ENCODE measurements around the gene NCMAP.
A peak's percentile ranks its signal among the peaks of the same experiment; 100 is the strongest.

Gene NCMAP

DNA sequence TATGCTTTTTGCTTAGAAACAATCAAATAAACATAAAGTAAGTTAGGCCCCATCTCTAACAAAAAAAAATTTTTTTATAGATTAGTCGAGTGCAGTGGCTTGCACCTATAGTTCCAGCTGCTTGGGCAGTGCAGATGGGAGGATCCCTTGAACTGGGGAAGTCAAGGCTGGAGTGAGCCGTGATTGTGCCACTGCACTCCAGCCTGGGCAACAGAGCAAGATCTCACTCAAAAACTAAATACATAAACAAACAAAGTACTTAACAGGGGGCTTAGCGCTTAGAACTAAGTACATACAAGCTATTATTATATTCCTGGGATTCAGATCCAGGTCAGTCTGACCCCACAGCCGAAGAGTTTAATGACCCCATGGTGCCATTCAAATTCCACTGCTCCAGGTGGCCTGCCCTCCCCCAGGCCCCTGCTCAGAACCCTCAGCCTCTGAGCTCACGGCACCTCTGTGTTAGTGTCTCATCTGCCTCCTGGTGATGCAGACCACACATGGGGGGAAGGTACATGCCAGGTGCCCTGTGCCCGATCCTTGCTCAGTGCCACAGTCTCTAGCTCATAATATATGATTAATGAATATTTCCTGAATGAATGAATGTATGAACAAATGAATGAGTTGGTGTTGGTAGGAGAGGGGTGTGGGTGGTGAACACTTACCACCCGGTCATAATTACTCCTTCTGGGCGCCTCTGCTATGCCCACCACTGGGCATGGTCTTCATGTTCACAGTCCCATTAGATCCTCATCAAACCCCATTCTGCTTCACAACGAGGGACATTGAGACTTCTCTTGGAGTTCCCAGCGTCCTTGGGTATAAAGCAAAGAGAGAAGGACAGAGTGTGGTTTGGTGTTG is 14.6 kb downstream of the NCMAP start:
- no peak for DNase-seq (ENCODE audit: low spot score)

DNA sequence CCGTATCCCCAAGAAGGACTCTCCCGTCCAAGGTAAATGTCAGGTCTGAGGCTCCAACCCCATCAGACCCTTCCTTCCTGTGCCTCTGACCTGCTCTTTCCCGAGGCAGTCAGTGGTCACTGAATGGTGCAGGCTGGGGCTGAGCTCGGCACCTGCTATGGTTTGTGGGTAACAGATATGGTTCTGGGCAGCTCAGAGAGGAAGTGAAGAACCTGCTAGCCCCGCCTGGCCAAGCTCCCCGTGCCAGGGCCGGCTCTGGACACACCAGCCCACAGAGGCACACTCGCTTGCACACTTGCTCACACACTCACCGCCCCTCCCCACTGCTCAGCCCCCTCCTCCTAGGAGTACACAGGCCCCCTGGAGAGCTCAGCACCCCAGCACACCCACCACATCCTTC is 16.4 kb downstream of the NCMAP start:
- DNase-seq (ENCODE audit: low spot score): no peak

DNA sequence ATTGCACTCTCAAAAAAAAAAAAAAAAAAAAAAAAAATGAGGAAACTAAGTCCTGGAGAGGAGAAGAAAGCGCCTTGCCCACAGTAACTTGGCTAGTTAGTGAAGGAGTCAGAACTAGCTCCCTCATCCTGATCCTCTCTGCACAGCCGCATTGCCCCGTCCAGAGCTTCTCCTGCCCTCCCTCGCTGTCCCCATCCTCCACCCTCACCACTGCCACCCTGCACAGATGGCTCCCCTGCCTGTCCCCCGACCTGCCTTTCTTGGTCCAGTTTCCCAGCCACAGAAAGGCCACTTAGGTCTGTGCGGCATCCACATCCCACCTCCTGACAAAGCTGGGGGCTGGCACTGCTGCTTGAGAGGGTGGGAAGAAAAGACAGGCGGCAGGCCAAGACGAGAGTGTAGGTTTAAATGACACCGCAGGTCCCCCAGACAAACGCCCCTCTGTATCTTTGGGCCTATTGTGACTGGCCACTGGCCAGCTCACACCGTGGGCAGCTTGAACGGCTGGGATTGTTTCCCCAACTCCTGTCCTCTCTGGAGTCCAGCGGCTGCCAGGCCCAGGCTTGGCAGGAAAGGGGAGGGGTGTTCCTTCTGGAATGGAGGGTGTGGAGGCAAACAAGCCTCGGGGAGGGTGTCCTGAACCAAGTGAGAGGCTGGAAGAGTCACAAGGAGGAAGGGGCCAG is 20.2 kb downstream of the NCMAP start:
- DNase-seq (ENCODE audit: low spot score): no peak

DNA sequence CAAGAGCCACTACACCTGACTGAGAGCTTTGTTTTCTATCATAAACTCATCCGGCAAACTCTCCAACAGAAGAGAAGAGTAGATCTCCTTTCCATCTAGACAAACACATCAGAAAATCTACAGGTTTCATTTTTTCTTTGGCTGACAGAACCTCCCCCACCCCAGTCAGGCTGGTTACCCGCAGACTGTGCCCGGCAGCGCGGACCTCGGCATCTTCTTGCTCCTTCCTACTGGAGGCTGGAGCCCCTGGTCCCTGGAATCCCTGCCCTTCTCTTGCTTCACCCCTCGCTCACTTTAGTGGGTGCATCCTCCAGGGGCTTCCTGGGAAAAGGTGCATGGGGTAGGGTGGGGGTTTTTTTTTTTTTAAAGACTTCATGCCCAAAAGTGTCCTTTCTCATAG is 23.0 kb downstream of the NCMAP start:
- no peak for DNase-seq (ENCODE audit: low spot score)

DNA sequence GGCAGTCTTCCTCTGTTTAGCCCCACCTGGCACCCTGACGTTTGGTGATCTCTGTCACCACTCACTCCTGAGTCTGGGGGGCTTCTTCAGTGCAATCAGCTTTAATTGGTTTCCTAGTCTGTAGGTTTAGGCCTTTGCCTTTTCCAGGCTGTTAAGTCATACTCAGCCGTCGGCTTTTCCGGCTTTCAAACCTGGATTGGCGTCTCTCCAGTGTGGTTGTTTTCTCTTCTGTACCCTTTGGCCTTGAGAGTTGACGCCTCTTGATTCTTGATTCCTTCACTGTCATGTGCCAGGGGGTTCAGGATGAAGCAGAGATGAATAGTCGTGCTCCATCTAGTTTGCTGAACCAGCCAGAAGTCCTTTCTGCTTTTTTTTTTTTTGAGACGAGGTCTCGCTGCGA is 24.9 kb downstream of the NCMAP start:
- no peak for DNase-seq (ENCODE audit: low spot score)

DNA sequence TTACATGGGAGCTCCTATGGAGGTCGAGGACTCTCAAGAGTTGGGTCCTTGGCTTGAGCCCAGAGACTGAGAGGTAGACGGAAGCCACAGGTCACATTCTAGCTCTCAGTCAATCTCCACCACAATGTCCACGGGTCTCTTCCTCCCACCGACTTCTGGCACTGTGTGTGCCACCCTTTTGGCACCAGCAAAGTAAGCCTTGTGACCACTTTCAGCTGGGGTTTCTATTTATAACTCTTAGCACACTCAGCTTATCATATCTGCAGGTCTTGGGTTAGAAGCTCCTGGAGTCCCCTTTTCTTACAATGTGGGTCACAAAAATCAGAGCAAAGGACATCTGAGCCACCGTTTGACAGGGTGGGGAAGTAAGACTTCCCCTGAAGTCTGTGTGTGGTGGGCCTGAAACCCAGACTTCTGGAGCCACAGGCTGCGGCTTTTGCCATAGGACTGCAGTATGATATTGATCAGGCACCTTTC is 28.3 kb downstream of the NCMAP start:
- DNase-seq (ENCODE audit: low spot score): no peak

DNA sequence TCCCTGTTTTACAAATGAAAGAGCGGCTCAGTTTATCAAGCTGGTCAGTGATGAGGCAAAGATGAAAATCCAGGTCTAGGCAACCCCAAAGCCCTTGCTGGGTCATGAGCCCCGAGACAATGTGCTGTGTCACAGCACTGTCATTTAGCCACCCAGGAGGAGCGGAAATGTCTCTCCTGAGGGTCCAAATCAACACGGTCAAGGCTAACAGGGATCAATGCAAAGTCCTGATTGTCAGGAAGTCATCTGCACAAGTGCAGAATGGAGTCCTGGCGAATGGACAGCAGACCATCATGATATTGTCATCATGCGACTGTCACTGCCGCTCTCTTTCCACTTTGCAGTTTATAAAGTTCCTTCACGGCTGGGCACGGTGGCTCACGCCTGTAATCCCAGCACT is 30.2 kb downstream of the NCMAP start:
- no peak for DNase-seq (ENCODE audit: low spot score)

DNA sequence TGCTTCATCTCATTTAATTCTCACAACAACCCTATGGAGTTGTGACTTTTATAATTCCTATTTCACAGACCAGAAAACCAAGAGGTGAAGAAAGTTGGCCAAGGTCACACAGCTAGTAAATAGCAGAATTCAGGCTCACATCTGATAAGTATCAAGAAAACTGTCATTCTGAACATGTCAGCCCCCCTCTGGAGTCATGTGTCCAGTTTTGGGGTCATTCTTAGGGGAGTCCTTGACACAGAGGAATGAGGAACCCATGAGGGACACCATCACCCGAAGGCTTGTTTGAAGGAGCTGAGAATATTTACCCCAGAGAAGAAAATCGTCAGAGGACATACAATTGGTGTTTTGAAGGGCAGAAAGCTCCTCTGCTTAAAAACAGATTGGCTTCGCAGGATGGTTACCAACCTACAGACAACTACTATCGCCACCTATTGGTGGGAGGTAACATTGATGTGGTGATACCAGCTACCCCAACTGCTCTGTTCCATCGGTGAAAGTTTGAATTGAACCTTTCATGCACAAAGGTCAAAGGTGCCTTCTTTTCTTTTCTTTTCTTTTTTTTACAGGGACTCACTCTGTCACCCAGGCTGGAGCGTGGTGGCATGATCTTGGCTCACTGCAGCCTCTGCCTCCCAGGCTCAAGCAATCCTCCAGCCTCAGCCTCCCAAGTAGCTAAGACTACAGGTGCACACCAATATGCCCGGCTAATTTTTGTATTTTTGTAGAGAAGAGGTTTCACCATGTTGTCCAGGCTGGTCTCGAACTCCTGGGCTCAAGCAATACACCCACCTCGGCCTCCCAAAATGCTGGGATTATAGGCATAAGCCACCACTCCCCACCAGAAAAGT is 31.3 kb downstream of the NCMAP start:
- peak; percentile 84 for DNase-seq (ENCODE audit: low spot score)

DNA sequence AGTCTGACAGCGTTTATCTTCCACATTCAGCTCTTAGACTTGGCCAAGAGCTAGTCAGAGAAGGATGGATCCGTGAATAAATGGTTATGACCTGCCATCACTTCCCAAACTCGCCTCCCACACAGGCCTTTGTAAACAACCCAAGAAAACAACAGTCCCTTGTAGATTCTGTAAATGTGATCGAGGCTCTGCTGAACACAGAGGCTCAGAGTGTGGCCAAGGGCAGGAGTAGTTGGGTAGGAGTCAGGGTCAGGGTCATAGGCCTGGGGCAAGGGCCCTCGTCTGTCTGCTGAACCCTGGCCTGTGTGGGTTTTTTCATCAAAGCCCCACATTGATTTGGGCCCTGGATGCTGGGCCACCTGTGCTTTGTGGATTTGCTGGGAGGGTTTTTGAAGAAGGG is 32.7 kb downstream of the NCMAP start:
- DNase-seq (ENCODE audit: low spot score): no peak

DNA sequence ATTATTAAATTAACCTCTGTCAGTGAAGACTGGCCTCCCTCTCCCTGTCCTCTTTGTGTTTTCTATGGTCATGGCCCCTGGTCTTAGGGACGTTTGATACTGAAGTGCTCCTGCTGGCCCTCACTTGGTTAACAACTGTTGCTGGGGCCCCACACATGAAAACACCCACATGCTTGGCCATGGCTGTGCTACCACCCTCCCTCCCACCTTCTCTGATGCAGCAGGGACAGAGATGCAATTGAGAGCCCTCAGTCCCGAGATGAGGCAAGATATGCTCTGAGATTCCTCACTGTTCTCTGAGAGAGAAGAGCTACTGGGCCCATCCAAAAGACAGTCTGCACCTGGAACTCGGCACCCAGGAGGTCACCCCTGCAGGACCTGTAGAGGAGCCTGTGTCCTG is 33.3 kb downstream of the NCMAP start:
- DNase-seq (ENCODE audit: low spot score): no peak

DNA sequence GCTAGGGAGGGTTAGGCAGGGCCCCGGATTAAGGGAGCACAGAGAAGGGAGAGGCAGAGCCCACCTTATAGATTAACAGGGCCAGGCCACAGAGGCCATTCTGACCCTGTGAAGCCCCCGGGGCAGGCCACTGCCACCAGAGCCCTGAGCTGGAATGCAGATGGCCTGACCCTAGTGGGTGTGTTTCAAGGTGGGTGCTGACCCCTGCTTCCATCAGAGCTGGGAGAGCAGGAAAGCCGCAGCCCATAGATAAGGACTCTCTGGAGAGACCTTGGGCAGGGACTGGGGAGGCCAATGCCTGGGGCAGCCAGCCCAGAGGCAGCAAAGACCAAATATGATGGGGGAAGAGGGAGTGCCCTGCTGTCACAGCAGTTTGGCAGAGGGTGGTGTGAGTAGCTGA is 35.9 kb downstream of the NCMAP start:
- DNase-seq (ENCODE audit: low spot score): no peak

DNA sequence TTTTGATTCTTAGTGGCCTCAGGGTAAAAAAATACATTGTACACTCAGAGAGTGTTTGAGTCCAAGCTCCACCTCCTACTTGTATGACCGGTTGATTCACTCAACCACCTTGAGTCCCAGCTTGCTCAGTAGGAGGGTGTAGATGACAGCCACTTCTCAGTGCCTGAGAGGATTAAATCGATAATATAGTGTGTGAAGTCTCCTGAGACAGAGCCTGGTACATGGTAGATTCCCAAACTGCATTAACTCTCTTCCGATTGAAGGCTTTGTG is 38.4 kb downstream of the NCMAP start:
- no peak for DNase-seq (ENCODE audit: low spot score)

DNA sequence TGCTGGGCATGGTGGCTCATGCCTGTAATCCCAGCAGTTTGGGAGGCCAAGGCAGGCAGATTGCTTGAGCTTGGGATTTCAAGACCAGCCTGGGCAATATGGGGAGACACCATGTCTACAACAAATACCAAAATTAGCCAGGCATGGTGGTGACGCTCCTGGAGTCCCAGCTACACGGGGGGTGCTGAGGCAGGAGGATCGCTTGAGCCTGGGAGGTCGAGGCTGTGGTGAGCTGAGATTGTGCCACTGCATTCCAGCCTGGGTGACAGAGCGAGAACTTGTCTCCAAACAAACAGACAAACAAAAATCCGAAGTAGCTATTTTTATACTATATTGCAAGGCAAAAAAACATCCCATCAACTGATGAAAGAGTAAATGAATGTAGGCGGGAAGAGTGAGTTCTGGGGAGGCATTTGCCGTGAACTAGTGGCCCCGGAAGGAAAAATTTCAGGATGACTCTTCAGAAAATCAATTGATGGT is 40.6 kb downstream of the NCMAP start:
- no peak for DNase-seq (ENCODE audit: low spot score)

DNA sequence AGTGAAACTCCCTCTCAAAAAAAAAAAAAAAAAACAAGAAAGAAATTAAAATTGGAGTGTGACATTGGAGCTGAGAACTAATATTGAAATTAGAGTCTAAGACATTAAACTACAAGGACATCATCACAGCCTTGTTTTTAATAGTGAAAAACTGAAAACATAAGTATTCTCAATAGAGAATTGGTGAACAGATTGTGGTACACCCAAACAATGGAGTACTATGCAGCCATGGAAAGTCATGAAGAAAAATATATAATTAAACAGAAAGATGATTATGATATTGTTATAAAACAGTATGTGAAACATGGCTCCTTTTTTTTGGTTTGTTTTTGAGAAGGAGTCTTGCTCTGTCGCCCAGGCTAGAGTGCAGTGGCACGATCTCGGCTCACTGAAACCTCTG is 43.4 kb downstream of the NCMAP start:
- no peak for DNase-seq (ENCODE audit: low spot score)

DNA sequence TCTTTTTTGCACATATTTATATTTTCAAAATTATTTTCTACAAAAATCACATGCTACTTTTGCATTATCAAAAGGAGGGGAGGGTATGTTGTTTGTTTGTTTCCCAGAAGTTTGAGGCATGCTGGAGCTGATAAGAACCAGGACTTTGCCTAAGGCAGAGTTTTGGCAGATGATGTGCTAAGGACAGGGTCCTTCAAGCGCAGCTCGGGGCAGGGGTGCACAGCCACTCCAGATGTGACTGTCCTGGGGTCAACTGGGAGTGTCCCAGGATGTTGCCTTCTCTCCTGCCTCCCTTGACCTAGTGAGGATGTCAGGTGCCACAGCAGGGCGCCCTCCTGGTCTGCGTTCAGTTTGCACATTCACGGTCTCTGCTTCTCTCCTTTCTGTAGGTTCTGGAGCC is 44.7 kb downstream of the NCMAP start:
- DNase-seq (ENCODE audit: low spot score): no peak

DNA sequence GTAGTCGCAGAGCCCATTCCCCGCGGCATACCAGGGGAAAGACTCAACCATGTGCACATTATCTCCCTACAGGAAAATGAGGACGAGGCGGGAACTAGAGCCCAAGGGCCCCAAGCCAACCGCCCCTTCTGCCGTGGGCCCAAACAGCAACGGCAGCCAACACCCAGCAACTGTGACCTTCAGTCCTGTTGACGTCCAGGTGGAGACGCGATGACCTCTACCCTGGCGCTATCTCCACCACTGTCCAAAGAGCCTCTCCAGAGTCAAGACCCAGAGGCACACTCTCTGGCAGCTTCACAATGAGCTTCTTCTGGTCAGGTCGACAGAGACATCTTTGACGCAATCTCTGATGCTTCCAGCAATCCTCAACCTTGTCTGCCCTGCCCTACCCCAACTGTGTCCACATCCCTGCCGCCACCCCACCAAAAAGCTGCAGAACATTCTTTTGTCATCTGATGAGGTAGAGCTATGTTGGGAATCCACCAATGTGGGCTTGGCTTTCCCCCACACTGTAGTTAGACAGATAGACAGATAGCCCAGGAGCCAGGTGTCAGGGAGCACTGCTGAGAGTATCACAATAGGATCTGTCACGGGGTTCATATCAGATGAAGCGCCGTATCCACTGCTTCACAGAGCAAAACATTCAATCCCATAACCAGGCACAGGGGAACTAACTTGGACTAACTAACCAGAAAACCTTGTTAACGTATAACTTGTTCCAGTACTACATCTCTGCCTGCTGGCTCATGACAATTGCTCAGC is 49.8 kb downstream of the NCMAP start:
- no peak for DNase-seq (ENCODE audit: low spot score)

DNA sequence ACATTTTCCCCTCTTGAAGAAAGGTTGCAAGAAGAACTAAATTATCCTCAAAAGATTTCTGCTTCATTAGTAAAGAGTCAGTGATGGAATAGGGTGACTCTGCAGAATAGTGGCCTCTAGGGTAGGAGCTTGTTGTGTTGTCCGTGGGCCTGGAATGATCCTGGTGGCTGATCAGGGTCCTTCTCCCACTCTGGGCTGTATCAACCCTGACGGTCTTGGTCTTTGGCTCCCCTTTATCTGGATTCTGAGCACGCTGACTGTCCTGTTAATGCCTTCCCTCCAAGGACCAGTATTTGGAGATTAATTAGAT is 50.4 kb downstream of the NCMAP start:
- no peak for DNase-seq (ENCODE audit: low spot score)

DNA sequence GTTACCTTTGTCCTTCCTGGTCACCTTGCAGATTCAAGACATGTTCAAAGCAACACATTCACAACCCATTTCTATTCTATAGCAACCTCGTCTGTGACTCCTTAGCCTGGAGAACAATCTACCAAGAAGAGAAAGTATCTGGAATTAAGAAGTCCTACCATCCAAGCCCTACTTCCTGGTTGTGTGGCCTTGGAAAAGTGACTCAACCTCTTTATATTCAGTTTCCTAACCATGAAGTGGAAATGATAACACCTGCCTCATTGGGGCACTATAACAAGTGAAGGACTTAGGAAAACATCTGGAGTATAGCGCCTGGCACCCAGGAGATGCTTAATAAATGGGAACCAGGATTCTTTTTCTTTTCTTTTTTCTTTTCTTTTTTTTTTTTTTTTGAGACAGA is 50.7 kb downstream of the NCMAP start:
- DNase-seq (ENCODE audit: low spot score): no peak

DNA sequence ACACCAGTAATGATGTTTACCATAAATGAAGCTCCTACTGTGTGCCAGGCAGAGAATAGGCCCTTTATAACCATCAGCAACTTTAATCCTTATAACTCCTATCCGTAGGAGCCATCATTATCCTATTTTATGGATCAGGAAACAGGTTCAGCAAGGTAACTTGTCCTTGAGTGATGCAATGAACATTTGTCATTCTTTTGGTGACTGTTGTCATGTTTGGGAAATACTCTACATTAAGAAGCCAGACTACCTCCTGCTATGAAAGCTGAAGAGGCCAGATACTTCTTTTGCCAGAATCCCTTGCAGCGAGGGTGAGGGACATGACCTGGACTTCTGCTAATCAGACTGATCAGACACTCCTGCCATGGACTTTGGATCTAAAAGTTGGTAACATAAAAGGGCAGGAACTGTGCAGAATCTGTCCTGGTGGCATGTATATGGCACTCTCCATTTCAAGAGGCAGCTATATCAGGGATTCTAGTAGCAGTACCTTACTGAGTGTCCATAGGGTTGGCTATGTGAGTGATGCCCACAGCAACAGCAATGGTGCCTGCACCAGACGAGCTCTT is 54.1 kb downstream of the NCMAP start:
- DNase-seq (ENCODE audit: low spot score): no peak

DNA sequence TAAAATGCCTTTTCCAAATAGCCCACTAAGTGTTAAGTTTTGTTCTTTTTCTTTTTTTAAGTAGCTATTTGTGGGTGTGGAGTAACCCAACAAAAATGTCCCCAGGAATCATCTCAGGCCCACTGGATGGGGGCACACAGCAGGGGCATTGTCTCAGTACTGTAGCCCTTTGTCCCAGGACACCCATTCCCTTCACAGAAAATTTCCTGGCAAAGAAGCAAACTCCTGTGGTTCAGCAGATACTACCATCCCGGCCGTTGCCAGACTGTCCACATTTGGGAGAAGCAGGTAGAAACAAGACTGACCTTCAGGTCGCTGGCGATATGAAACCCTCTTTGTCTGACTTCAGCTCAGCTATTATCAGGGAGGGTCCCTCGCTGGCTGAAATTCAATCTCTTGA is 63.5 kb downstream of the NCMAP start:
- DNase-seq (ENCODE audit: low spot score): no peak

DNA sequence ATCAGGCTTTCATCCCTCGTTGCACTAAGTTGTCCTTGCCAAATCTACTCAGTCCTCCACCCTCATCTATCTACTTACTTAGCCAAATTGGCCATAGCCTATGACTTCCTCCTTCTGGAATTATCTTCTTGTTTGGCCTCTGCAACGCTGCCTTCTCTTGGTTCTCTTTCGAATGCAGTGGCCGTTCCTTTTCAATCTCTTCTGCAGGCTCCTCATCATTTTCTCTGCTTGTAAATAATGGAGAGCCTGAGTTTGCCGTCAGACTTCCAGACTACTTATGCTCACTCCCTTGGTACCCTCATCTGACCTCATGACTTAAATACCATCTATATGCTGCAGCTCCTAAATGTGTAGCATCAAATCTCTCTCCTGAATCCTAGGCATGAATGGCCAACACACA is 64.8 kb downstream of the NCMAP start:
- no peak for DNase-seq (ENCODE audit: low spot score)

DNA sequence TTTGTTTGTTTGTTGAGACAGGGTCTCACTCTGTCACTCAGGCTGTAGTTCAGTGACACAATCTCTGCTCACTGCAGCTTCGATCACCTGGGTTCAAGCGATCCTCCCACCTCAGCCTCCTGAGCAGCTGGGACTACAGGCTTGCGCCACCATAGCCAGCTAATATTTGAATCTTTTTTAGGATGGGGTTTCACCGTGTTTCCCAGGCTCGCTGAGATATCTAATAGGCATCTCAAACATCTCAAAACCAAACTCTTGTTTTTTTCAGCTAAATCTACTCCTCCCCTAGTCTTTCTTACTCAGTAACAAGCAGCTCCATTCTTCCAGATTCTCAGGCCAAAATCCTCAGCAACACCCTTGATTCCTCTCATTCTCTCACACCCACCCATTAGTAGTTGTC is 65.2 kb downstream of the NCMAP start:
- no peak for DNase-seq (ENCODE audit: low spot score)
